Loucy (cell line): ENCODE results near the gene XRCC3.

Source experiments
- CTCF ChIP-seq: fragments of 200-600 bp; sonication (generic); conservative IDR thresholded peaks from 2 replicates; pipeline ENCODE4 v1.5.1; 2014; ENCODE audit warnings: mild to moderate bottlenecking, antibody characterized with exemption, low read length
- EZH2phosphoT487 ChIP-seq: fragments of 200-600 bp; IDR thresholded peaks from 2 replicates; pipeline ENCODE4 v1.6.1; 2018; ENCODE audit warnings: antibody characterized with exemption, mild to moderate bottlenecking, moderate library complexity, borderline replicate concordance

GRCh38 chr14:103694572-103695026 is 20.7 kb downstream of the XRCC3 start:
- TF ChIP-seq CTCF = 0 out of 2 replicates have a peak, but pooled peaks have one; percentile 10
- no peak for TF ChIP-seq EZH2phosphoT487
